ENCODE data around the gene OMP.

Gene OMP

GRCh38 chr11:77122576-77123212 lies 20.1 kb downstream of the OMP start:
- in situ Hi-C loops (cut with HindIII; ENCODE audit: low pct_ligation_motif_present, low sequenced_read_pairs), result no loop called here
- peaks cover 11% of the 10 kb centered on the region for H3K36me3 ChIP-seq (replicated peaks)
- H3K27me3 ChIP-seq (replicated peaks), result no peaks in the 10 kb centered on the region
- no peak for DNase-seq
- TF ChIP-seq CTCF (IDR thresholded peaks at IDR 0.05; ENCODE audit: low read depth, low read length, missing control alignments), result no peak
- H3K4me3 ChIP-seq (ENCODE audit: low read depth, low read length), result no peak overlapping the region
- H3K27ac ChIP-seq, result no peak overlapping the region

GRCh38 chr11:77123591-77123990 lies 21.0 kb downstream of the OMP start:
- Histone ChIP-seq H3K27ac (no peak overlapping the region), H3K27me3 (replicated peaks) (no peaks in the 10 kb centered on the region), H3K36me3 (replicated peaks) (peaks cover 9% of the 10 kb centered on the region), H3K4me3 (ENCODE audit: low read depth, low read length) (no peak overlapping the region)
- in situ Hi-C loops (cut with HindIII; ENCODE audit: low pct_ligation_motif_present, low sequenced_read_pairs), result no loop called here
- DNase-seq, result no peak
- no peak for TF ChIP-seq CTCF (IDR thresholded peaks at IDR 0.05; ENCODE audit: low read depth, low read length, missing control alignments)

- Histone ChIP-seq H3K27ac (no peak overlapping the region), H3K36me3 (replicated peaks) (peaks cover 9% of the 10 kb centered on the region), H3K27me3 (replicated peaks) (no peaks in the 10 kb centered on the region), H3K4me3 (ENCODE audit: low read depth, low read length) (no peak overlapping the region)
- no peak for DNase-seq
- in situ Hi-C loops (cut with HindIII; ENCODE audit: low pct_ligation_motif_present, low sequenced_read_pairs), result no loop called here
- no peak for TF ChIP-seq CTCF (IDR thresholded peaks at IDR 0.05; ENCODE audit: low read depth, low read length, missing control alignments)
These were observed 21.4 kb downstream of the OMP start for GRCh38 chr11:77124041-77124440.

GRCh38 chr11:77124488-77124887 lies 21.8 kb downstream of the OMP start:
- no peaks in the 10 kb centered on the region for H3K27me3 ChIP-seq (replicated peaks)
- no peak overlapping the region for H3K27ac ChIP-seq
- peaks cover 9% of the 10 kb centered on the region for H3K36me3 ChIP-seq (replicated peaks)
- no peak for DNase-seq
- H3K4me3 ChIP-seq (ENCODE audit: low read depth, low read length), result no peak overlapping the region
- TF ChIP-seq CTCF (IDR thresholded peaks at IDR 0.05; ENCODE audit: low read depth, low read length, missing control alignments), result no peak
- in situ Hi-C loops (cut with HindIII; ENCODE audit: low pct_ligation_motif_present, low sequenced_read_pairs), result no loop called here

GRCh38 chr11:77125191-77125590 lies 22.6 kb downstream of the OMP start:
- Histone ChIP-seq H3K36me3 (replicated peaks) (peaks cover 9% of the 10 kb centered on the region), H3K27ac (no peak overlapping the region), H3K27me3 (replicated peaks) (no peaks in the 10 kb centered on the region), H3K4me3 (ENCODE audit: low read depth, low read length) (no peak overlapping the region)
- TF ChIP-seq CTCF (IDR thresholded peaks at IDR 0.05; ENCODE audit: low read depth, low read length, missing control alignments), result no peak
- in situ Hi-C loops (cut with HindIII; ENCODE audit: low pct_ligation_motif_present, low sequenced_read_pairs), result no loop called here
- DNase-seq, result no peak

GRCh38 chr11:77125695-77126094 lies 23.1 kb downstream of the OMP start:
- Histone ChIP-seq H3K36me3 (replicated peaks) (peaks cover 8% of the 10 kb centered on the region), H3K27ac (no peak overlapping the region), H3K4me3 (ENCODE audit: low read depth, low read length) (no peak overlapping the region), H3K27me3 (replicated peaks) (no peaks in the 10 kb centered on the region)
- TF ChIP-seq CTCF (IDR thresholded peaks at IDR 0.05; ENCODE audit: low read depth, low read length, missing control alignments), result no peak
- in situ Hi-C loops (cut with HindIII; ENCODE audit: low pct_ligation_motif_present, low sequenced_read_pairs), result no loop called here
- DNase-seq, result no peak
